ENCODE results near the gene DUSP2.
"Not testable (repeated sequence)": the region's sequence is repeated elsewhere in the genome, so short reads cannot be mapped to it uniquely, and the experiment has no call there.

DUSP2 gene

DNA sequence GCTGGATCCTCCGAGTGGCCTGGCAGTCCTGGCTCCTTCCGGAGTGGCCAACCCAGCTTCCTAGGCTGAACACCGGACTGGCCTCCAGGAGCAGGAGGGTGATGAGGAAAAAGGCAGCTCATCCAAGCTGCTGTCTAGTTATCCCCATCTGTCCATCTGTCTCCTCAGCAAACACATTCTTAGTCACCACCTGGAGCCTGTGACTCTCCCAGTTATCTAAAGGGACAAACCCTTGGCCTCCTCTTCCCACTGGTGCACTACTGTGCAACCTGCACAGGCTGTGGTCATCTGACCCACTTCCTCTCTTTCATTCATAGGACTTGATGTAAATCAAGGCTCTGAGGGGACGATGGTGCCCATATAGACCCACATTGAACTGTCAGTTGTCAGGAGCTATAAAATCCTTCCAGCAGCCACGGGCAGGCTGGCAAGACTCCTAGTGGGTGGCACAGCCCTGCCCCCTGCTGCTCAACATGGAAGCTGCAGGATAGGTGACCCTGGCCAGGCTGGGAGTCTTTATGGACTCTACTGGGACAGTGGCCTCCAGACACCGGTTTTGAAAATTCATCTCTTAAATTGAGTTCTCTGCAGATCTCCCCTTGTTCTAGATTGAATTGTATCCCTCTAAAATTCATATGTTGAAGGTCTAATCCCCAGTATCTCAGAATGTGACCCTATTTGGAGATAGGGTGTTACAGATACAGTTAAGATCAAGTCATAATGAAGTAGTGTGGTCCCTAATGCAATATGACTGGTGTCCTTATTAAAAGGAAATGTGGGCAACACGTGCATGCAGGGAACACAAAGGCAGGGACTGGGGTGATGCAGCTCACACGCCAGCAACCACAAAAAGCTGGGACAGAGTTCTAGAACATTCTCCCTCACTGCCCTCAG, 29.3 kb upstream of the DUSP2 start:
- Histone ChIP-seq H3K27me3 (ENCODE audit: control insufficient read depth, insufficient read depth, low read length) (no peaks in the 10 kb centered on the region), H3K27ac (ENCODE audit: low read depth, low read length) (no peak overlapping the region), H3K36me3 (ENCODE audit: control insufficient read depth, insufficient read depth, low read length) (no peaks in the 10 kb centered on the region), H3K4me1 (ENCODE audit: control insufficient read depth, insufficient read depth, low read length) (no peaks in the 10 kb centered on the region), H3K9ac (ENCODE audit: low read length) (no peak overlapping the region), H3K4me3 (ENCODE audit: low read length) (no peak overlapping the region)

DNA sequence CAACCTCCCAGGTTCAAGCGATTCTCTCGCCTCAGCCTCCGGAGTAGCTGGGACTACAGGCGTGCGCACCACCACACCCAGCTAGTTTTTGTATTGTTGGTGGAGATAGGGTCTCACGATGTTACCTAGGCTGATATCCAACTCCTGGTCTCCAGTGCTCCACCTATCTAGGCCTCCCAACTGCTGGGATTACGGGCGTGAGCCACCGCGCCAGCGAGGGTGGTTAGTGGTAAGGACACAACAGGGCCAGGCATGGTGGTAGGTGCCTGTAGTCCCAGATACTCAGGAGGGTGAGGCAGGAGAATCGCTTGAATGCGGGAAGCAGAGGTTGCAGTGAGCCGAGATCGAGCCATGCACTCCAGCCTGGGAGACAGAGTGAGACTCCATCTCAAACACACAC, 26.6 kb upstream of the DUSP2 start:
- Histone ChIP-seq H3K4me3 (ENCODE audit: low read length) (no peak overlapping the region), H3K36me3 (ENCODE audit: control insufficient read depth, insufficient read depth, low read length) (no peaks in the 10 kb centered on the region), H3K27ac (ENCODE audit: low read depth, low read length) (no peak overlapping the region), H3K4me1 (ENCODE audit: control insufficient read depth, insufficient read depth, low read length) (no peaks in the 10 kb centered on the region), H3K27me3 (ENCODE audit: control insufficient read depth, insufficient read depth, low read length) (no peaks in the 10 kb centered on the region), H3K9ac (ENCODE audit: low read length) (no peak overlapping the region)

DNA sequence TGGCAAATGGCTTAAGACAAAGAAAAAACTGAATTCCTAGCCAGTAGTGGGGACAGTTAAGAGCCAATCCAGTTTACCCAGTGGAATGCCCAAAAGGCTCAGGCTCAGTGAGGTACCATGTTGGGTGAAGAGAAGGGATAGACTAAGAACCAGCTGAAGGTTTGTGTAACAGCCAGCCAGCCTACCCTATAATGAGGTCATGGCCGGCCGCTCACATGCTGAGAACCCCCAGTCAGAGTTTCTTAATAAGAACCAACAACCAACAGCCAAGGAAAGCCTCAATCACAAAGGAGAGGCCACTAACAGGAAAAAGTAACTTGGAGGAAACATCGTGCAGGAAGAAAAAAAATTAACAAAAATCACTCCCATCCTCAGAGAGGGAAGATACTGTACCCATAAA, 25.4 kb upstream of the DUSP2 start:
- no peak overlapping the region for H3K27ac ChIP-seq (ENCODE audit: low read depth, low read length)
- H3K27me3 ChIP-seq (ENCODE audit: control insufficient read depth, insufficient read depth, low read length): no peaks in the 10 kb centered on the region
- H3K4me3 ChIP-seq (ENCODE audit: low read length): no peak overlapping the region
- H3K4me1 ChIP-seq (ENCODE audit: control insufficient read depth, insufficient read depth, low read length): no peaks in the 10 kb centered on the region
- H3K36me3 ChIP-seq (ENCODE audit: control insufficient read depth, insufficient read depth, low read length): no peaks in the 10 kb centered on the region
- no peak overlapping the region for H3K9ac ChIP-seq (ENCODE audit: low read length)

DNA sequence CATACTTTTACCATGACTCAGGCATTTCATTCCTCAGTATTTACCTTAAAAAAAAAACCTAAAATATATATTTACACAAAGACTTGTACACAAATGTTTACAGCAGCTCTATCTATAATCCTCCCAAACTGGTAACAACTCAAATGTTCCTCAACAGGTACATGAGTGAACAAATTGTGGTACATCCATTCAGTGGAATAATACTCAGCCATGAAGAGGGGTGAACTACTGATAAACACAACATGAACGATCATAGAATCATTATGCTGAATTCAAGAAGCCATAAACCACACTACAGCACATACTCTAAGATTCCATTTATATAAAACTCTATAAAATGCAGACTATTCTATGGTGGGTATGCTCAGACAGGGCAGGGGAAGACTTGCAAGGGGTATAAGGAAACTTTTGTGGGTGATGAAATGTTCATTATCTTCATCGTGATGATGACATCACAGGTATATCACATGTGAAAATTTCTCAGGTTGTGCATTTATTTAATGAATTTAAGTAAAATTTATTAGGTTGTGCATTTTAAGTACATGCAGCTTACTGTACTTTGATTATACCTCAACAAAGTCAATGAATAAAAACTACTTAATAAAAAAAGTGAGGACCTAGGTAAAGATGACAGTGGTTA, 24.7 kb upstream of the DUSP2 start:
- H3K4me3 ChIP-seq (ENCODE audit: low read length): no peak overlapping the region
- no peaks in the 10 kb centered on the region for H3K36me3 ChIP-seq (ENCODE audit: control insufficient read depth, insufficient read depth, low read length)
- no peak overlapping the region for H3K9ac ChIP-seq (ENCODE audit: low read length)
- H3K4me1 ChIP-seq (ENCODE audit: control insufficient read depth, insufficient read depth, low read length): no peaks in the 10 kb centered on the region
- H3K27me3 ChIP-seq (ENCODE audit: control insufficient read depth, insufficient read depth, low read length): no peaks in the 10 kb centered on the region
- no peak overlapping the region for H3K27ac ChIP-seq (ENCODE audit: low read depth, low read length)

DNA sequence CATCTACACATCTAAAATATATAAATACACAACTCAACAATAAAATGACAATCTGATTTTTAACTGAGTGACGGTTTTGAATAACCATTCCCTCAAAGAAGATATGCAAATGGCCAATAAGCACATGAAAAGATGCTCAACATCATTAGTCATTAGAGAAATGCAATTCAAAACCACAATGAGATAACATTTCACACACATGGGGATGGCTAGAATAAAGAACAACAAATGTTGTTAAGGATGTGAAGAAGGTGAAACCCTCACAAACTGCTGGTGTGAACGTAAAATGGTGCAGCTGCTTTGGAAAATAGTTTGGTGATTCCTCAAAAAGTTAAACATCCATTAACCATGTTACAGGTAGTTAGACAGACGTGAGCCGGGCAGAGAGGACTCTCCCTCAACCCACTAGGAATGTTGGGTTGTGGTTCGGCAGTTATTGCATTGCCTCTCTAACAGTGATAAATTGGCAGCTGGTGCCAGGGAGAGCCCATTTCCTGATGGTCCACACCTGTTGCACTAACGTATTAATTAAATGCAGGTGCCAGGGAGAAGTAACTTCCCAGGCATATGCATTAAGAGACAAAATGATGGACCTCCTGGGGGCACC, 22.3 kb upstream of the DUSP2 start:
- no peak overlapping the region for H3K4me3 ChIP-seq (ENCODE audit: low read length)
- H3K4me1 ChIP-seq (ENCODE audit: control insufficient read depth, insufficient read depth, low read length): no peaks in the 10 kb centered on the region
- no peaks in the 10 kb centered on the region for H3K36me3 ChIP-seq (ENCODE audit: control insufficient read depth, insufficient read depth, low read length)
- H3K27ac ChIP-seq (ENCODE audit: low read depth, low read length): no peak overlapping the region
- H3K9ac ChIP-seq (ENCODE audit: low read length): no peak overlapping the region
- H3K27me3 ChIP-seq (ENCODE audit: control insufficient read depth, insufficient read depth, low read length): no peaks in the 10 kb centered on the region

DNA sequence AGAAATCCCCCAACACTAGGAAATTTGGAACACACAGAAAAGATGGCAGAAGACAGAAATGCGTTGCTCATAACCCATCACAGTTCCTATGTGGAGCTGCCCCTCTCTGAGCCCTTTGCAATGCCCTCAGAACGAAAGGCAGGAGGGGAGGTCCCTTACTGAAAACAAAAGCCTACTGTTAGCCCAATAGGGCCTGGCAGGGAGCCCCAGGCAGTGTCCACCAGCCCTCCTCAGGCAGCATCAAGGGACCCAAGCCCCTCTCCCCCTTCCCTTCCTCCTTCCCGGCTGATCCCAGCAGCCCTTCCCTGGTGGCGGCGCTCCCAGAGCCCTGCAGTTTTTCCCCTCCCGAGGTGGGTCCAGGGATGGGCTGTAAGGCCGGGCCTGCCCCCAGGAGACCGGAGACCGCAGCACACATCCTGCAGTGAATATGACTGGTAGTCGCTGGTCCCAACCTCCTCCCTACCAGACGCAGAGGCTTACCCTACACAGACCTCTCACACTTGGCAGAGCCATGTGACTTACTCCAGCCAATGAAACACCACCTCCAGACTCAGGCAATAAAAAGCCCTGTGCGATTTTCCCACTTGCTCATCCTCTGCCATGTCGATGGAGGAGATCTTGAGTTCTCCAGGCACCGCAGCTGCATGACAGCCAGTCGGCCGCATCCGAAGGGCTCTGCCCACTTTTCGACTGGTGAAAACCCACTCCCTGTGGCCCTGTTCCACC, 19.4 kb upstream of the DUSP2 start:
- Histone ChIP-seq H3K9ac (ENCODE audit: low read length) (no peak overlapping the region), H3K36me3 (ENCODE audit: control insufficient read depth, insufficient read depth, low read length) (no peaks in the 10 kb centered on the region), H3K4me1 (ENCODE audit: control insufficient read depth, insufficient read depth, low read length) (no peaks in the 10 kb centered on the region), H3K27ac (ENCODE audit: low read depth, low read length) (no peak overlapping the region), H3K27me3 (ENCODE audit: control insufficient read depth, insufficient read depth, low read length) (no peaks in the 10 kb centered on the region), H3K4me3 (ENCODE audit: low read length) (no peak overlapping the region)

DNA sequence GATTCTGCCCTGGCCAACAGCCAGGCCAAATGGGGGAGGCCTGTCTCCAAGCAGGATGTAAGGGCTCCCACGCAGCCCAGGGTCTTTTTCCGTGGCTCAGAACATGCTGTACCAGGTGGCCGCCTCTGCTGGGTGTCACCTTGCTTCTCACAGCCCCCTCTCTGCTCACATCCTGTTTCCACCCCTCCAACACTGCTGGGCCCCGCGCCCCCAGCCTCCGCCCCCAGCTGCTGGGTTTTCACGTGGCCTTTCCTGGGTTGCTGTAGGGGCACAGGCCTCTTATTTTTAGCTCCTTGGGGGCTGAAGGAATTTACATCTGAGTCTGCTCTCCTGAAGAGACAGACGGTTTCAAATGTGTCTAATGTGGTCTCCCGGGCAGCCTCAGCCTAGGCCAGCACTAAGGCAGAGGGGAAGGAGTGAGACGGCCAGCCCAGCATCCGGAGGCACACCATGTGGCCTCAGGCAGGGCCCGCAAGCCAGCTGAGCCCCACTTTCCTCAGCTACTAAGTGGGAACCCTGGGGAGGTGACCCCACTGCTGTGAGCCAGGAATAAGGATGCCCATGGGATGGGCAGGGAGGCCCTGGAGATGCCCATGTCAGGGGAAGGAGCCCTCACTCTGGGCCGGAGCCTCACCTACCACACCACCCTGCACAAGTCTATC, 18.7 kb upstream of the DUSP2 start:
- H3K4me3 ChIP-seq (ENCODE audit: low read length): no peak overlapping the region
- H3K27me3 ChIP-seq (ENCODE audit: control insufficient read depth, insufficient read depth, low read length): no peaks in the 10 kb centered on the region
- H3K36me3 ChIP-seq (ENCODE audit: control insufficient read depth, insufficient read depth, low read length): no peaks in the 10 kb centered on the region
- H3K4me1 ChIP-seq (ENCODE audit: control insufficient read depth, insufficient read depth, low read length): no peaks in the 10 kb centered on the region
- no peak overlapping the region for H3K9ac ChIP-seq (ENCODE audit: low read length)
- no peak overlapping the region for H3K27ac ChIP-seq (ENCODE audit: low read depth, low read length)

DNA sequence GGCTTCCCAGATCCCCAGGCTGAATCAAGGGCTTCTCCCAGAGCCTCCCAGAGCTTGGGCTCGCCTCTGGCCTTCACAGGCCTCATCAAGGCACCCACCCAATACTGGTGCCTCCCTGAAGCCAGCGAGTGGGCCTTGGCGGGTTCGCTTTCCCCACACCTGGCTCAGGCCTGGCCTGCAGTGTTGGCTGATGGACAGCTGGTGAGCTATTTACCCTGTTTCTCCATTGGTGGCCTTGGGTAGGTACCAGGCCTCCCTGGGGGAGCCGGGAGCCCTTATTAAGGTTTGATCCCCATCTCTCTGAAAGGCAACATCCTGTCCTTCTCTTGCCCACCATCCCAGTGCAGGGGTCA, 18.2 kb upstream of the DUSP2 start:
- Histone ChIP-seq H3K9ac (ENCODE audit: low read length) (no peak overlapping the region), H3K27me3 (ENCODE audit: control insufficient read depth, insufficient read depth, low read length) (no peaks in the 10 kb centered on the region), H3K4me1 (ENCODE audit: control insufficient read depth, insufficient read depth, low read length) (no peaks in the 10 kb centered on the region), H3K4me3 (ENCODE audit: low read length) (no peak overlapping the region), H3K27ac (ENCODE audit: low read depth, low read length) (no peak overlapping the region), H3K36me3 (ENCODE audit: control insufficient read depth, insufficient read depth, low read length) (no peaks in the 10 kb centered on the region)

DNA sequence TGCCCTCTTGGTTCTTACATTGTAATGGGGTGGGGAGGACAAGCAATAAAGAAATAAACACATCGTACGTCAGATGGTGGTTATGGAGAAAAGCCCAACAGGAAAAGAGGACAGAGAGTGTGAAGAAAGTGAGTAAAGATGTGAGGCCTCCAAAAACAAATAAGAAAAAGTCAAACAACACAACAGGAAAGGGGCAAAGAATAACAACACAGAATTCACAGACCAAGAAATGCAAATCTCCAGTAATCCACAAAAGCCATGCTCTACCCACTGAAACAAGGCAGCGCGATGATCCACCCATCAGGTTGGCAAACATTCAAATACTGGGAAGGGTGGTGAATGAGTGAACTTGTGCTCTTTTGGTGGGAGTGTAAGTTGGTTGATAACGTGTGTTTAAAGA, 16.7 kb upstream of the DUSP2 start:
- no peaks in the 10 kb centered on the region for H3K4me1 ChIP-seq (ENCODE audit: control insufficient read depth, insufficient read depth, low read length)
- H3K27ac ChIP-seq (ENCODE audit: low read depth, low read length): no peak overlapping the region
- no peaks in the 10 kb centered on the region for H3K36me3 ChIP-seq (ENCODE audit: control insufficient read depth, insufficient read depth, low read length)
- no peaks in the 10 kb centered on the region for H3K27me3 ChIP-seq (ENCODE audit: control insufficient read depth, insufficient read depth, low read length)
- H3K4me3 ChIP-seq (ENCODE audit: low read length): no peak overlapping the region
- H3K9ac ChIP-seq (ENCODE audit: low read length): no peak overlapping the region

DNA sequence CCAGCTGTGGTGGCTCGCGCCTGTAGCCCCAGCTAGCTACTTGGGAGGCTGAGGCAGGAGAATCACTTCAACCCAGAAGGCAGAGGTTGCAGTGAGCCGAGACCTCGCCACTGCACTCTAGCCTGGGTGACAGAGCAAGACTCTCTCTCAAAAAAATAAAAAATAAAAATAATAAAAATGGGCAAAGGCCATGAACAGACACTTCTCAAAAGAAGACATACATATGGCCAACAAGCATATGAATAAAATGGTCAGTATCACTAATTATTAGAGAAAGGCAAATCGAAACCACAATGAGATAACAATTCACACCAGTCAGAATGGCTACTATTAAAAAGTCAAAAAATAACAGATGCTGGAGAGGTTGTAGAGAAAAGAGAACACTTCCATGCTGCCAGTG, 15.1 kb upstream of the DUSP2 start:
- not testable (repeated sequence) for H3K27me3 ChIP-seq (ENCODE audit: control insufficient read depth, insufficient read depth, low read length); H3K36me3 ChIP-seq (ENCODE audit: control insufficient read depth, insufficient read depth, low read length); H3K4me3 ChIP-seq (ENCODE audit: low read length); H3K4me1 ChIP-seq (ENCODE audit: control insufficient read depth, insufficient read depth, low read length); H3K27ac ChIP-seq (ENCODE audit: low read depth, low read length); H3K9ac ChIP-seq (ENCODE audit: low read length)

DNA sequence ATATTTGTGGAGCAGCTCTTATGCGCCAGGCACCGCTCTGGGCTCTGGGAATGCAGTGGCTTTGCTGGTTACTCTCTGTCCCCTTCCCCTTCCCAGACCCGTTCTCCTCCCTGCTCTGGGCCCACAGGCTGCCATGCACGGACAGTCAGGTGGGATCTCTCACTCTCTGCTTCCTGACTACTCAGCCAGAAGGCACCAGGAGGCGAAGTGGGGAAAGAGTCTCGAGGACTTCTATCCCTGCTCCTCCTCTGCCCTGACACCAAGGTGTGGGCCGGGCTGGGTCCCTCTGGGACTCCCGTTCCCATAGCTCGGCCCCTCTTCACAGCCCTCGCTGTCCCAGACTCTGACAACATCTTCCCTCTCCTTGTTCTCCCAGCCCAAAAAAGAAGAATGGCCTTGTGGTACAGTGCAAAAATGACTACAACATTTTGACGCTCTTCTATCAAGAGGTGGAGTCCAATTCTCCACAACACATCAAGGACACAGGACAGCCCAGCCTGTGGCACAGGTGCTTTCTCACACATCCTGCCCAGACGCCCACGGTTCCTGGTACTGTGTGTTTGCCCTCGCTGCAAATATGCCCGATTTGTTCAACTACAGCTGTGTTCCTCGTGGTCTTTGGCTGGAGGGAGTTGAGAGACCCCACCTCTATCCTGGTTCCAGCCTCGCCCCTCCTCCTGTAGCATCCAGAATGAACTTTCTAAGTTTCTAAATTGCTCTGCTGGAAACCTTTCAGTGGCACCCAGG, 14.0 kb upstream of the DUSP2 start:
- Histone ChIP-seq H3K9ac (ENCODE audit: low read length) (no peak overlapping the region), H3K4me1 (ENCODE audit: control insufficient read depth, insufficient read depth, low read length) (no peaks in the 10 kb centered on the region), H3K4me3 (ENCODE audit: low read length) (no peak overlapping the region), H3K36me3 (ENCODE audit: control insufficient read depth, insufficient read depth, low read length) (no peaks in the 10 kb centered on the region), H3K27me3 (ENCODE audit: control insufficient read depth, insufficient read depth, low read length) (no peaks in the 10 kb centered on the region), H3K27ac (ENCODE audit: low read depth, low read length) (no peak overlapping the region)
